Bronchial epithelial cell (primary cell): ENCODE results near the gene CDYL2. TPM values are rescaled to one million over a fixed set of nuclear protein-coding genes. Genes with fewer than 3 reads are reported as not detected.
"Not testable (repeated sequence)": the region's sequence is repeated elsewhere in the genome, so short reads cannot be mapped to it uniquely, and the experiment has no call there.

Source experiments
- DNase-seq: peaks from one replicate; pipeline ENCODE4 v3.0.0-alpha.2; 2010; ENCODE audit warnings: low read depth
- FAIRE-seq: peaks from 2 replicates; lab custom pipeline; 2011; peaks lifted over from hg19 to GRCh38; lab: Jason Lieb, UNC
- H3K27me3 ChIP-seq: 2 replicates; pipeline ENCODE4 v1.5.1; 2011; ENCODE audit warnings: low read length; ENCODE audit not compliant: control insufficient read depth, insufficient read depth
- H3K36me3 ChIP-seq: 2 replicates; pipeline ENCODE4 v1.5.1; 2011; ENCODE audit warnings: low read length; ENCODE audit not compliant: control insufficient read depth, insufficient read depth
- H3K4me3 ChIP-seq: 2 replicates; pipeline ENCODE4 v1.5.1; 2011; ENCODE audit warnings: mild to moderate bottlenecking, low read depth, low read length, control low read depth
- CTCF ChIP-seq: IDR thresholded peaks from 2 replicates; pipeline ENCODE4 v1.5.1; 2011; ENCODE audit warnings: mild to moderate bottlenecking, moderate library complexity, low read length, control low read depth, inconsistent platforms; ENCODE audit not compliant: insufficient read depth, severe bottlenecking
- total RNA-seq: library from RNA; depleted of rRNA; stranded (reverse); fragments of >200 nt; gene quantifications from 2 replicates; pipeline ENCODE4 v1.2.1, GENCODE V29; 2014

Gene CDYL2
- total RNA-seq, 1 donor from 2014 or later, result 1.1 TPM

- no peak overlapping the region for H3K4me3 ChIP-seq
- FAIRE-seq, result no peak
- TF ChIP-seq CTCF, result no peak
These were observed 15.6 kb upstream of the CDYL2 start for GRCh38 chr16:80819988-80820387.

GRCh38 chr16:80816356-80816755 lies 12.0 kb upstream of the CDYL2 start:
- FAIRE-seq, result no peak

More at GRCh38 chr16:80819988-80820387, 15.6 kb upstream of the CDYL2 start:
- Histone ChIP-seq H3K27me3 (no peaks in the 10 kb centered on the region), H3K36me3 (no peaks in the 10 kb centered on the region)
- no peak for DNase-seq

GRCh38 chr16:80815278-80815677 lies 10.9 kb upstream of the CDYL2 start:
- not testable (repeated sequence) for H3K27me3 ChIP-seq, H3K4me3 ChIP-seq, FAIRE-seq, H3K36me3 ChIP-seq, DNase-seq

More at GRCh38 chr16:80816356-80816755, 12.0 kb upstream of the CDYL2 start:
- Histone ChIP-seq H3K27me3 (no peaks in the 10 kb centered on the region), H3K4me3 (no peak overlapping the region), H3K36me3 (no peaks in the 10 kb centered on the region)
- no peak for DNase-seq
- TF ChIP-seq CTCF, result no peak

GRCh38 chr16:80812593-80812992 lies 8.2 kb upstream of the CDYL2 start:
- Histone ChIP-seq H3K36me3 (no peaks in the 10 kb centered on the region), H3K27me3 (peaks cover 2% of the 10 kb centered on the region), H3K4me3 (no peak overlapping the region)
- TF ChIP-seq CTCF, result no peak
- DNase-seq (no peak), FAIRE-seq (no peak)

GRCh38 chr16:80809366-80809765 lies 5.0 kb upstream of the CDYL2 start:
- H3K36me3 ChIP-seq, result no peaks in the 10 kb centered on the region
- no peak for TF ChIP-seq CTCF
- DNase-seq (no peak), FAIRE-seq (no peak)
- H3K27me3 ChIP-seq, result peaks cover 2% of the 10 kb centered on the region
- H3K4me3 ChIP-seq, result no peak overlapping the region

GRCh38 chr16:80807906-80808305 lies 3.5 kb upstream of the CDYL2 start:
- no peaks in the 10 kb centered on the region for H3K36me3 ChIP-seq
- FAIRE-seq, result no peak
- no peak for DNase-seq
- no peak for TF ChIP-seq CTCF
- H3K27me3 ChIP-seq, result peaks cover 2% of the 10 kb centered on the region
- no peak overlapping the region for H3K4me3 ChIP-seq
